ENCODE data around the gene TAX1BP3. TPM values are rescaled to one million over a fixed set of nuclear protein-coding genes. Genes with fewer than 3 reads are reported as not detected.
A peak's percentile ranks its signal among the peaks of the same experiment; 100 is the strongest.

TAX1BP3 gene
- total and polyA plus RNA-seq, 2 of the 4 experiments (the other 2 are of a cell fraction), result 146 to 176 TPM

DNA sequence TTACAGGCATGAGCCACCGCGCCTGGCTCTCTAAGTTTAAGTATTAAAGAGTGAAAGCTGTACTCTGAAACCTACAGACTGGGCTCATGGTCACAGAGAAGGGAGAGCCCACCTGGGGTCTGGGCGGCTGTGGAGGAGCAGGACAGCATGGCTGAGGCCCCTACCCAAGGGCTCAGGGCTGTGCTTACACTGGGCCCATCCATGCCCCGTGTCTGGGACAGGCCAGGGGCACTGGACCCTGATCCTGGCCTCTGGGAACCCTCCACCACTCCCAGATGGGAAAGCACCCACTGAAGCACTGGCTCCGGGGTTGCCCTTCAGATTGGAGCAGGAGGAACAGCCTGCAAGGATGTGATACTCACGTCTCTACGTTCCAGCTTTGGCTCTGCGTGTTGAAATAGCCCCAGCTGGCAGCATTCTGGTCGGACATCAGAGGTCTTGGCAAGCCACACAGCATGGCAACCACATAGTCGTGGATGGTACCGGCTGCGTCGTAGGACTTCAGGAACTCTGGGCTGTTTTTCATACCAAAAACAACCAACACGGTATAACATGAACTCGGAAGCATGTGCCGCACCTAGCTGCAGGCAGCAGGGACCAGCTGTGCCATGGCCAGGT lies 45.3 kb downstream of the TAX1BP3 start:
- no peaks in the 10 kb centered on the region for H3K9me1 ChIP-seq (ENCODE audit: insufficient read depth, low read length)
- H3K79me1 ChIP-seq (ENCODE audit: low read depth in 1 of 2, low read length in 2 of 2), result peaks cover 3 to 5% of the 10 kb centered on the region in 2 experiments; a peak in 1 of 4 replicates
- H3K23ac ChIP-seq (ENCODE audit: low read depth, low read length), result no peak overlapping the region
- H3K36me3 ChIP-seq (ENCODE audit: control insufficient read depth, insufficient read depth, low read length), result peaks cover 49% of the 10 kb centered on the region
- H3K4me2 ChIP-seq (ENCODE audit: low read depth, low read length), result no peak overlapping the region
- DNase-seq (no peak), ATAC-seq (ENCODE audit: low read depth) (no peak)
- H4K8ac ChIP-seq (ENCODE audit: low read depth in 2 of 2, low read length in 2 of 2), result no peak overlapping the region
- H3K9me3 ChIP-seq (ENCODE audit: control insufficient read depth, insufficient read depth, low read length), result no peaks in the 10 kb centered on the region
- dilution Hi-C loops (cut with HindIII; ENCODE audit: low sequenced_read_pairs, unreplicated experiment) (no loop called here), intact Hi-C loops (cut with micrococcal nuclease) (no loop called here), in situ Hi-C loops (cut with MboI; ENCODE audit: low sequenced_read_pairs) (no loop called here)
- peak overlapping the region; percentile 13 for H2AK9ac ChIP-seq (replicated peaks; ENCODE audit: low read depth, low read length, poor library complexity)
- H3K18ac ChIP-seq (ENCODE audit: low read depth, low read length), result no peak overlapping the region
- H2BK20ac ChIP-seq (ENCODE audit: low read depth, low read length), result no peak overlapping the region
- BruUV-seq (replicated peaks), result no TSS peak
- H2AK5ac ChIP-seq (ENCODE audit: low read depth, low read length), result no peak overlapping the region
- ChIA-PET CTCF (no interaction called here), POLR2A (ENCODE audit: unreplicated experiment) (no interaction called here)
- TF ChIP-seq BHLHE40 (IDR thresholded peaks at IDR 0.05; ENCODE audit: low read depth, low read length) (no peak), MAFK (IDR thresholded peaks at IDR 0.05; ENCODE audit: low read depth, low read length) (no peak), MAZ (IDR thresholded peaks at IDR 0.05; ENCODE audit: borderline replicate concordance, low read depth, low read length) (no peak), FOS (IDR thresholded peaks at IDR 0.05; ENCODE audit: low read depth, low read length) (no peak), CHD1 (IDR thresholded peaks at IDR 0.05; ENCODE audit: low read depth, low read length) (no peak), POLR2A (IDR thresholded peaks at IDR 0.05; ENCODE audit: low read depth, low read length) (no peak), RFX5 (IDR thresholded peaks at IDR 0.05; ENCODE audit: low read depth, low read length) (no peak), RCOR1 (IDR thresholded peaks at IDR 0.05; ENCODE audit: insufficient replicate concordance, low read length) (no peak), RAD21 (IDR thresholded peaks at IDR 0.05; ENCODE audit: low read length) (no peak), CEBPB (IDR thresholded peaks at IDR 0.05; ENCODE audit: low read depth, low read length) (no peak), MXI1 (IDR thresholded peaks at IDR 0.05; ENCODE audit: borderline replicate concordance, low read depth, low read length) (no peak), NFE2L2 (IDR thresholded peaks at IDR 0.05; ENCODE audit: low read depth, low read length) (no peak), SMC3 (IDR thresholded peaks at IDR 0.05; ENCODE audit: low read depth, low read length) (no peak)
- TF ChIP-seq, protein P1, sequence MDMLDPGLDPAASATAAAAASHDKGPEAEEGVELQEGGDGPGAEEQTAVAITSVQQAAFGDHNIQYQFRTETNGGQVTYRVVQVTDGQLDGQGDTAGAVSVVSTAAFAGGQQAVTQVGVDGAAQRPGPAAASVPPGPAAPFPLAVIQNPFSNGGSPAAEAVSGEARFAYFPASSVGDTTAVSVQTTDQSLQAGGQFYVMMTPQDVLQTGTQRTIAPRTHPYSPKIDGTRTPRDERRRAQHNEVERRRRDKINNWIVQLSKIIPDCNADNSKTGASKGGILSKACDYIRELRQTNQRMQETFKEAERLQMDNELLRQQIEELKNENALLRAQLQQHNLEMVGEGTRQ (IDR thresholded peaks at IDR 0.05; ENCODE audit: low read depth, low read length), result no peak
- TF ChIP-seq, protein P2, sequence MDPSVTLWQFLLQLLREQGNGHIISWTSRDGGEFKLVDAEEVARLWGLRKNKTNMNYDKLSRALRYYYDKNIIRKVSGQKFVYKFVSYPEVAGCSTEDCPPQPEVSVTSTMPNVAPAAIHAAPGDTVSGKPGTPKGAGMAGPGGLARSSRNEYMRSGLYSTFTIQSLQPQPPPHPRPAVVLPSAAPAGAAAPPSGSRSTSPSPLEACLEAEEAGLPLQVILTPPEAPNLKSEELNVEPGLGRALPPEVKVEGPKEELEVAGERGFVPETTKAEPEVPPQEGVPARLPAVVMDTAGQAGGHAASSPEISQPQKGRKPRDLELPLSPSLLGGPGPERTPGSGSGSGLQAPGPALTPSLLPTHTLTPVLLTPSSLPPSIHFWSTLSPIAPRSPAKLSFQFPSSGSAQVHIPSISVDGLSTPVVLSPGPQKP (IDR thresholded peaks at IDR 0.05; ENCODE audit: borderline replicate concordance, low read depth, low read length), result no peak
- TF ChIP-seq, protein P3, sequence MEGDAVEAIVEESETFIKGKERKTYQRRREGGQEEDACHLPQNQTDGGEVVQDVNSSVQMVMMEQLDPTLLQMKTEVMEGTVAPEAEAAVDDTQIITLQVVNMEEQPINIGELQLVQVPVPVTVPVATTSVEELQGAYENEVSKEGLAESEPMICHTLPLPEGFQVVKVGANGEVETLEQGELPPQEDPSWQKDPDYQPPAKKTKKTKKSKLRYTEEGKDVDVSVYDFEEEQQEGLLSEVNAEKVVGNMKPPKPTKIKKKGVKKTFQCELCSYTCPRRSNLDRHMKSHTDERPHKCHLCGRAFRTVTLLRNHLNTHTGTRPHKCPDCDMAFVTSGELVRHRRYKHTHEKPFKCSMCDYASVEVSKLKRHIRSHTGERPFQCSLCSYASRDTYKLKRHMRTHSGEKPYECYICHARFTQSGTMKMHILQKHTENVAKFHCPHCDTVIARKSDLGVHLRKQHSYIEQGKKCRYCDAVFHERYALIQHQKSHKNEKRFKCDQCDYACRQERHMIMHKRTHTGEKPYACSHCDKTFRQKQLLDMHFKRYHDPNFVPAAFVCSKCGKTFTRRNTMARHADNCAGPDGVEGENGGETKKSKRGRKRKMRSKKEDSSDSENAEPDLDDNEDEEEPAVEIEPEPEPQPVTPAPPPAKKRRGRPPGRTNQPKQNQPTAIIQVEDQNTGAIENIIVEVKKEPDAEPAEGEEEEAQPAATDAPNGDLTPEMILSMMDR (conservative IDR thresholded peaks at IDR 0.05; ENCODE audit: low read depth, low read length), result no peak
- no peak overlapping the region for H3K14ac ChIP-seq (replicated peaks; ENCODE audit: low read depth, low read length)
- H3K4me3 ChIP-seq (ENCODE audit: insufficient read depth, low read depth, low read length), result no peak overlapping the region
- H3K27me3 ChIP-seq (ENCODE audit: control insufficient read depth, insufficient read depth, low read length), result no peaks in the 10 kb centered on the region
- H4K20me1 ChIP-seq (ENCODE audit: insufficient read depth, low read length), result no peaks in the 10 kb centered on the region
- no peak overlapping the region for H2BK15ac ChIP-seq (ENCODE audit: low read depth, low read length)
- no peak overlapping the region for H2BK5ac ChIP-seq (ENCODE audit: low read depth, low read length, poor library complexity, severe bottlenecking)
- H3K4me1 ChIP-seq (ENCODE audit: control insufficient read depth, insufficient read depth, low read length), result no peaks in the 10 kb centered on the region
- no peak overlapping the region for H4K5ac ChIP-seq (ENCODE audit: low read depth, low read length)
- H2AFZ ChIP-seq (replicated peaks; ENCODE audit: low read length, poor library complexity), result no peak overlapping the region
- WGBS, 2 experiments (ENCODE audit: extremely low coverage in 2 of 2, insufficient read length in 1 of 2), result 93% methylated on average over 8 of the region's 16 CpGs; no CpG with 5 or more reads in 1 of the 2 experiments
- H3K56ac ChIP-seq (ENCODE audit: extremely low read depth, insufficient read depth, low read length), result no peak overlapping the region
- no peak overlapping the region for H2BK120ac ChIP-seq (ENCODE audit: low read depth, low read length)
- no peak overlapping the region for H3K27ac ChIP-seq (ENCODE audit: insufficient read depth, low read length)
- H3K4ac ChIP-seq (ENCODE audit: low read depth, low read length), result no peak overlapping the region
- no peak overlapping the region for H3K9ac ChIP-seq (ENCODE audit: low read depth, low read length)
- H4K91ac ChIP-seq (ENCODE audit: insufficient read depth, low read depth, low read length), result no peak overlapping the region

Measured in IMR-90 (cell line).